Upper lobe of left lung (tissue), 6 donors: Measurements from ENCODE around the gene CDADC1. TPM values are rescaled to one million over a fixed set of nuclear protein-coding genes. Genes with fewer than 3 reads are reported as not detected.

Source experiments
- ATAC-seq, 2 donors: fragments of 200-7000 bp; cut with Tn5 transposase; one replicate each; pipeline ENCODE4 v1.9.1; 2022; ENCODE audit warnings: mild to moderate bottlenecking in 2 of 2, moderate library complexity in 2 of 2; ENCODE audit not compliant: low FRiP score in 2 of 2
- DNase-seq, 2 donors: peaks; one replicate each; pipeline ENCODE4 v3.0.0-alpha.2; 2019 to 2020
- H3K27ac ChIP-seq, 4 donors: fragments of 200-600 bp; sonication (generic); one replicate each; pipeline ENCODE4 v1.5.1; 2016 to 2019
- H3K27me3 ChIP-seq, 4 donors: fragments of 200-600 bp; sonication (generic); one replicate each; pipeline ENCODE4 v1.5.1; 2017 to 2019
- H3K36me3 ChIP-seq, 4 donors: fragments of 200-600 bp; sonication (generic); one replicate each; pipeline ENCODE4 v1.5.1; 2016 to 2019
- H3K4me1 ChIP-seq, 4 donors: fragments of 200-600 bp; sonication (generic); one replicate each; pipeline ENCODE4 v1.5.1; 2018 to 2019
- H3K4me3 ChIP-seq, 4 donors: fragments of 200-600 bp; sonication (generic); one replicate each; pipeline ENCODE4 v1.5.1; 2017 to 2019; ENCODE audit warnings: mild to moderate bottlenecking in 2 of 4, moderate library complexity in 1 of 4
- H3K9me3 ChIP-seq, 4 donors: fragments of 200-600 bp; sonication (generic); one replicate each; pipeline ENCODE4 v1.5.1; 2018 to 2019
- EP300 ChIP-seq, 4 donors: sonication (generic); formaldehyde crosslinking; IDR thresholded peaks; one replicate each; pipeline ENCODE4 v1.5.1; 2017; ENCODE audit warnings: antibody characterized with exemption in 4 of 4, control low read depth in 2 of 4
- POLR2A ChIP-seq, 4 donors: fragments of 450-650 bp; IDR thresholded peaks; one replicate each; pipeline ENCODE4 v1.5.1; 2016 to 2017; ENCODE audit warnings: antibody characterized with exemption in 4 of 4, mild to moderate bottlenecking in 2 of 4
- POLR2AphosphoS5 ChIP-seq, 2 donors: sonication (generic); formaldehyde crosslinking; IDR thresholded peaks; one replicate each; pipeline ENCODE4 v1.5.1; 2017; ENCODE audit warnings: antibody characterized with exemption in 2 of 2
- WGBS, 2 donors: methylation state at CpG; one replicate each; pipeline ENCODE4 v1.1.5; 2017 to 2018; 5-methylcytosine and 5-hydroxymethylcytosine counted together
- total RNA-seq, 6 donors: library from RNA; depleted of rRNA in 4 of 6; stranded (reverse); fragments of >200 nt in 4 of 6; gene quantifications; one replicate each; pipeline versions ENCODE4 v1.1.0 to v1.2.1, GENCODE V29; 2016 to 2021
- TF ChIP-seq, protein P1 (sequence below), 6 experiments: fragments of 450-650 bp in 4 of 6; fragments of 200-600 bp in 2 of 6; sonication (generic) in 2 of 6; IDR thresholded peaks; one replicate each; pipeline ENCODE4 v1.5.1; 2016 to 2019; ENCODE audit warnings: antibody characterized with exemption in 6 of 6
- donor health status: DM: no; HTN: no; CAD: no; lungs with moderate emphysema.
- donor health status: DM: no; HTN: yes; CAD: no; lungs with severe emphysema.

CDADC1 gene
- total RNA-seq, 6 donors from 2014 or later = 4.2 to 16.4 (median 10.6) TPM

DNA sequence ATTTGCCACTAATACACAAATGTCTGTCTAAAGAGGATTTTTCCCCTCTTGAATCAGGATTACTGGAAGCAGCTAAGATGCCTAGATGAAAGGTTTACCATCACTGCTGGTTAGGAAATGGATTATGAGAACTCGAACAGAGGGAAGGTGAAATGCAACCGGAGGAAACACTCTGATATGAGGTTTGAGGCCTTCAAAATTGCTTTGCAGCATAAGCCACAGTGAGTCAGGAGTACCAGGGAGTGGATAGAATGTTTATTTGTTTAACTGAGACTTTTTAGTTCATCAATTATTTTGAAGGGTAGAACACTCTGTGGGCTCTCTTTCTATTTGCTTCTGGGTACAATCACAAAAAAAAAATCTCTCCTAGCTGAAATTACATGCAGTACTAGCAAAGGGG, 18.1 kb downstream of the CDADC1 start:
- H3K4me1 ChIP-seq = no peaks in the 10 kb centered on the region
- TF ChIP-seq EP300 (IDR thresholded peaks at IDR 0.05) = no peak
- no peak for TF ChIP-seq POLR2AphosphoS5 (IDR thresholded peaks at IDR 0.05)
- TF ChIP-seq POLR2A (IDR thresholded peaks at IDR 0.05) = no peak
- TF ChIP-seq, protein P1, sequence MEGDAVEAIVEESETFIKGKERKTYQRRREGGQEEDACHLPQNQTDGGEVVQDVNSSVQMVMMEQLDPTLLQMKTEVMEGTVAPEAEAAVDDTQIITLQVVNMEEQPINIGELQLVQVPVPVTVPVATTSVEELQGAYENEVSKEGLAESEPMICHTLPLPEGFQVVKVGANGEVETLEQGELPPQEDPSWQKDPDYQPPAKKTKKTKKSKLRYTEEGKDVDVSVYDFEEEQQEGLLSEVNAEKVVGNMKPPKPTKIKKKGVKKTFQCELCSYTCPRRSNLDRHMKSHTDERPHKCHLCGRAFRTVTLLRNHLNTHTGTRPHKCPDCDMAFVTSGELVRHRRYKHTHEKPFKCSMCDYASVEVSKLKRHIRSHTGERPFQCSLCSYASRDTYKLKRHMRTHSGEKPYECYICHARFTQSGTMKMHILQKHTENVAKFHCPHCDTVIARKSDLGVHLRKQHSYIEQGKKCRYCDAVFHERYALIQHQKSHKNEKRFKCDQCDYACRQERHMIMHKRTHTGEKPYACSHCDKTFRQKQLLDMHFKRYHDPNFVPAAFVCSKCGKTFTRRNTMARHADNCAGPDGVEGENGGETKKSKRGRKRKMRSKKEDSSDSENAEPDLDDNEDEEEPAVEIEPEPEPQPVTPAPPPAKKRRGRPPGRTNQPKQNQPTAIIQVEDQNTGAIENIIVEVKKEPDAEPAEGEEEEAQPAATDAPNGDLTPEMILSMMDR (IDR thresholded peaks at IDR 0.05) = no peak
- DNase-seq (no peak), ATAC-seq (no peak)
- no peaks in the 10 kb centered on the region for H3K9me3 ChIP-seq
- H3K4me3 ChIP-seq = no peak overlapping the region
- no peaks in the 10 kb centered on the region for H3K27me3 ChIP-seq
- H3K27ac ChIP-seq = no peak overlapping the region
- 60 to 74% methylated on average over 2 of the region's 2 CpGs for WGBS, 2 donors
- H3K36me3 ChIP-seq = peaks cover 0 to 47% (median 12%) of the 10 kb centered on the region in 4 donors

GRCh38 chr13:49271264-49271663, 23.5 kb downstream of the CDADC1 start:
- DNase-seq (no peak), ATAC-seq (no peak)
- H3K27ac ChIP-seq = no peak overlapping the region

DNA sequence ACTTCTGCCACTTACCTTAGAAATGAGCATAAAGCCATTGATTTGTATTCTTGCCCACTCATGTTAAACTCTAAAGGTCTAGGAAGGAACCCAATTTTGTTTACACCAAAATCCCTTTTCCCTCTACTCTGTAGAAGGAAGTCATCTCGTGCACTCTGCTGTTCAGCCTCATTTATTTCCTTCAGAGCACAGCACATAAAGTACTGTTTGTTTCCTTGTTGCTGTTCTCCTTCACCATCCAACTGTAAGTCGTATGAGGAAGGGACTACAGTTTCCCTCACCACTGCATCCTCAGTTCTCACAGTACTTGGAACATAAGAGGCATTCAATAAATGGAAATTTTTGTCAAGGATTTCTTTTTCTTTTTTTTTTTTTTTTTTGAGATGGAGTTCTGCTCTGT, 24.6 kb downstream of the CDADC1 start:
- H3K36me3 ChIP-seq = peaks cover 0 to 19% (median 5%) of the 10 kb centered on the region in 4 donors
- H3K27ac ChIP-seq = no peak overlapping the region
- TF ChIP-seq EP300 (IDR thresholded peaks at IDR 0.05) (no peak), POLR2A (IDR thresholded peaks at IDR 0.05) (no peak), POLR2AphosphoS5 (IDR thresholded peaks at IDR 0.05) (no peak)
- TF ChIP-seq, protein P1 (IDR thresholded peaks at IDR 0.05) = no peak
- no peaks in the 10 kb centered on the region for H3K27me3 ChIP-seq
- no peak overlapping the region for H3K4me3 ChIP-seq
- H3K4me1 ChIP-seq = no peaks in the 10 kb centered on the region
- WGBS, 2 donors = 40 to 41% methylated on average over 2 of the region's 2 CpGs
- no peaks in the 10 kb centered on the region for H3K9me3 ChIP-seq
- DNase-seq (no peak), ATAC-seq (no peak)

More at GRCh38 chr13:49271264-49271663, 23.5 kb downstream of the CDADC1 start:
- H3K27me3 ChIP-seq = no peaks in the 10 kb centered on the region
- no peaks in the 10 kb centered on the region for H3K4me1 ChIP-seq
- 0 to 67% methylated on average over 1 of the region's 1 CpG for WGBS, 2 donors
- no peak overlapping the region for H3K4me3 ChIP-seq
- H3K9me3 ChIP-seq = no peaks in the 10 kb centered on the region
- H3K36me3 ChIP-seq = peaks cover 0 to 22% (median 5%) of the 10 kb centered on the region in 4 donors
- TF ChIP-seq EP300 (IDR thresholded peaks at IDR 0.05) (no peak), POLR2A (IDR thresholded peaks at IDR 0.05) (no peak), POLR2AphosphoS5 (IDR thresholded peaks at IDR 0.05) (no peak)
- TF ChIP-seq, protein P1 (IDR thresholded peaks at IDR 0.05) = no peak

GRCh38 chr13:49278211-49278610, 30.5 kb downstream of the CDADC1 start:
- Histone ChIP-seq H3K27ac (no peak overlapping the region), H3K36me3 (peaks cover 0 to 29% (median 8%) of the 10 kb centered on the region in 4 donors), H3K4me3 (no peak overlapping the region), H3K9me3 (no peaks in the 10 kb centered on the region), H3K4me1 (no peaks in the 10 kb centered on the region), H3K27me3 (no peaks in the 10 kb centered on the region)
- TF ChIP-seq EP300 (IDR thresholded peaks at IDR 0.05) (no peak), POLR2AphosphoS5 (IDR thresholded peaks at IDR 0.05) (no peak), POLR2A (IDR thresholded peaks at IDR 0.05) (no peak)
- TF ChIP-seq, protein P1 (IDR thresholded peaks at IDR 0.05) = no peak
- ATAC-seq (no peak), DNase-seq (no peak)
- WGBS, 2 donors = 74 to 87% methylated on average over 2 of the region's 2 CpGs

- Histone ChIP-seq H3K4me1 (no peaks in the 10 kb centered on the region), H3K27me3 (no peaks in the 10 kb centered on the region), H3K9me3 (no peaks in the 10 kb centered on the region), H3K4me3 (no peak overlapping the region), H3K36me3 (peaks cover 0 to 29% (median 8%) of the 10 kb centered on the region in 4 donors), H3K27ac (no peak overlapping the region)
- 78 to 82% methylated on average over 5 of the region's 5 CpGs for WGBS, 2 donors
- DNase-seq (no peak), ATAC-seq (no peak)
- TF ChIP-seq POLR2AphosphoS5 (IDR thresholded peaks at IDR 0.05) = no peak
- TF ChIP-seq EP300 (IDR thresholded peaks at IDR 0.05) = no peak
- TF ChIP-seq, protein P1 (IDR thresholded peaks at IDR 0.05) = no peak
- no peak for TF ChIP-seq POLR2A (IDR thresholded peaks at IDR 0.05)
Measured at GRCh38 chr13:49279112-49279511, 31.4 kb downstream of the CDADC1 start.
